HepG2 (cell line): ENCODE data around the gene CCDC122. TPM values are rescaled to one million over a fixed set of nuclear protein-coding genes. Genes with fewer than 3 reads are reported as not detected.
A peak's percentile ranks its signal among the peaks of the same experiment; 100 is the strongest.

Experiments used
- ARNT ChIP-seq: fragments of 450-650 bp; IDR thresholded peaks from 2 replicates; pipeline ENCODE4 v1.6.1; 2017
- CCDC6 ChIP-seq: sonication (generic); formaldehyde crosslinking; IDR thresholded peaks from 2 replicates; pipeline ENCODE4 v1.8.1; 2022; ENCODE audit warnings: mild to moderate bottlenecking, missing genetic modification reagents, moderate library complexity
- EED ChIP-seq: sonication (generic); formaldehyde crosslinking; IDR thresholded peaks from 2 replicates; pipeline ENCODE4 v1.5.0; 2020; ENCODE audit warnings: mild to moderate bottlenecking, missing genetic modification reagents
- JDP2 ChIP-seq: sonication (generic); formaldehyde crosslinking; IDR thresholded peaks from 2 replicates; pipeline ENCODE4 v1.8.1; 2022; ENCODE audit warnings: missing genetic modification reagents, borderline replicate concordance
- KDM5B ChIP-seq: sonication (generic); formaldehyde crosslinking; IDR thresholded peaks from 2 replicates; pipeline ENCODE4 v1.4.0; 2020; ENCODE audit warnings: missing genetic modification reagents, mild to moderate bottlenecking, borderline replicate concordance
- MAZ ChIP-seq, 2 experiments: sonication (generic) in 1 of 2; formaldehyde crosslinking in 1 of 2; IDR thresholded peaks; 2 replicates each; pipeline versions ENCODE4 v1.5.0 to v1.6.1; 2012 to 2020; ENCODE audit warnings: low read depth in 2 of 2, mild to moderate bottlenecking in 2 of 2, borderline replicate concordance in 1 of 2, improper control_type of control experiment in 1 of 2, low read length in 1 of 2, missing genetic modification reagents in 1 of 2, moderate library complexity in 1 of 2
- MEIS2 ChIP-seq: sonication (generic); formaldehyde crosslinking; IDR thresholded peaks from 2 replicates; pipeline ENCODE4 v1.9.0; 2021; ENCODE audit warnings: mild to moderate bottlenecking, missing genetic modification reagents
- ZBTB49 ChIP-seq: sonication (generic); formaldehyde crosslinking; IDR thresholded peaks from 2 replicates; pipeline ENCODE4 v1.4.0; 2020; ENCODE audit warnings: missing genetic modification reagents, borderline replicate concordance
- ZFP37 ChIP-seq: sonication (generic); formaldehyde crosslinking; IDR thresholded peaks from 2 replicates; pipeline ENCODE4 v1.4.0; 2020; ENCODE audit warnings: missing genetic modification reagents, borderline replicate concordance
- ZNF180 ChIP-seq: sonication (generic); formaldehyde crosslinking; IDR thresholded peaks from 2 replicates; pipeline ENCODE4 v1.4.0; 2020; ENCODE audit warnings: low read depth, missing genetic modification reagents, borderline replicate concordance
- ZNF251 ChIP-seq: sonication (generic); formaldehyde crosslinking; IDR thresholded peaks from 2 replicates; pipeline ENCODE4 v1.9.0; 2021; ENCODE audit warnings: mild to moderate bottlenecking, missing genetic modification reagents
- ZNF317 ChIP-seq: sonication (generic); formaldehyde crosslinking; IDR thresholded peaks from 2 replicates; pipeline ENCODE4 v1.5.0; 2020; ENCODE audit warnings: mild to moderate bottlenecking, missing genetic modification reagents
- ZNF574 ChIP-seq: sonication (generic); formaldehyde crosslinking; IDR thresholded peaks from 2 replicates; pipeline ENCODE4 v1.4.0; 2020; ENCODE audit warnings: missing genetic modification reagents
- ZNF678 ChIP-seq: sonication (generic); formaldehyde crosslinking; IDR thresholded peaks from 2 replicates; pipeline ENCODE4 v1.4.0; 2020; ENCODE audit warnings: mild to moderate bottlenecking, missing genetic modification reagents
- ZNF709 ChIP-seq: sonication (generic); formaldehyde crosslinking; IDR thresholded peaks from 2 replicates; pipeline ENCODE4 v1.5.0; 2020; ENCODE audit warnings: mild to moderate bottlenecking, missing genetic modification reagents
- ZNF746 ChIP-seq: sonication (generic); formaldehyde crosslinking; IDR thresholded peaks from 2 replicates; pipeline ENCODE4 v1.8.0; 2022; ENCODE audit warnings: mild to moderate bottlenecking, missing genetic modification reagents
- ZNF768 ChIP-seq: sonication (generic); formaldehyde crosslinking; IDR thresholded peaks from 2 replicates; pipeline ENCODE4 v1.4.0; 2020; ENCODE audit warnings: missing genetic modification reagents
- polyA plus RNA-seq, 8 experiments: library from polyadenylated mRNA; depleted of rRNA in 3 of 8; stranded (reverse) in 7 of 8; unstranded in 1 of 8; fragments of >200 nt; fragmentation: Illumina TruSeq in 4 of 8; extraction: Trizol in 4 of 8; gene quantifications; 2 replicates each; pipeline versions ENCODE4 v1.2.1 to v1.2.3, GENCODE V29; 2011 to 2016; ENCODE audit warnings: low read depth in 4 of 8, missing spikeins in 1 of 8, mixed read lengths in 1 of 8; ENCODE audit not compliant: insufficient read depth in 1 of 8
- total RNA-seq, 5 experiments: library from RNA; depleted of rRNA; stranded (reverse); fragments of >200 nt; fragmentation: Illumina TruSeq; extraction: Trizol; gene quantifications; 2 replicates each; pipeline ENCODE4 v1.2.3, GENCODE V29; 2016; ENCODE audit warnings: low read depth in 1 of 5
- TF ChIP-seq, protein P1 (sequence below): sonication (generic); formaldehyde crosslinking; IDR thresholded peaks from 2 replicates; pipeline ENCODE4 v1.9.0; 2022; ENCODE audit warnings: low read depth, missing genetic modification reagents
- TF ChIP-seq, protein P2 (sequence below): sonication (generic); formaldehyde crosslinking; IDR thresholded peaks from 2 replicates; pipeline ENCODE4 v1.4.0; 2020; ENCODE audit warnings: mild to moderate bottlenecking, missing genetic modification reagents
- TF ChIP-seq, protein P3 (sequence below): sonication (generic); formaldehyde crosslinking; IDR thresholded peaks from 2 replicates; pipeline ENCODE4 v1.8.0; 2023; ENCODE audit warnings: mild to moderate bottlenecking, missing genetic modification reagents

The CCDC122 gene
- total and polyA plus RNA-seq, 2 of the 13 experiments (the other 11 are each of a cell fraction or from before 2014, with no cell fraction given): 0.32 to 3.5 TPM

- no peak for TF ChIP-seq ZBTB49 (CRISPR knock-in tag)
- 0 out of 2 replicates have a peak, but pooled peaks have one; percentile 4 for TF ChIP-seq ZNF709 (CRISPR knock-in tag)
- TF ChIP-seq, protein P1, sequence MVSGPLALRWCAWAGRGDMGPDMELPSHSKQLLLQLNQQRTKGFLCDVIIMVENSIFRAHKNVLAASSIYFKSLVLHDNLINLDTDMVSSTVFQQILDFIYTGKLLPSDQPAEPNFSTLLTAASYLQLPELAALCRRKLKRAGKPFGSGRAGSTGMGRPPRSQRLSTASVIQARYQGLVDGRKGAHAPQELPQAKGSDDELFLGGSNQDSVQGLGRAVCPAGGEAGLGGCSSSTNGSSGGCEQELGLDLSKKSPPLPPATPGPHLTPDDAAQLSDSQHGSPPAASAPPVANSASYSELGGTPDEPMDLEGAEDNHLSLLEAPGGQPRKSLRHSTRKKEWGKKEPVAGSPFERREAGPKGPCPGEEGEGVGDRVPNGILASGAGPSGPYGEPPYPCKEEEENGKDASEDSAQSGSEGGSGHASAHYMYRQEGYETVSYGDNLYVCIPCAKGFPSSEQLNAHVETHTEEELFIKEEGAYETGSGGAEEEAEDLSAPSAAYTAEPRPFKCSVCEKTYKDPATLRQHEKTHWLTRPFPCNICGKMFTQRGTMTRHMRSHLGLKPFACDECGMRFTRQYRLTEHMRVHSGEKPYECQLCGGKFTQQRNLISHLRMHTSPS (CRISPR knock-in tag): 0 out of 2 replicates have a peak, but pooled peaks have one; percentile 4
- TF ChIP-seq, protein P2, sequence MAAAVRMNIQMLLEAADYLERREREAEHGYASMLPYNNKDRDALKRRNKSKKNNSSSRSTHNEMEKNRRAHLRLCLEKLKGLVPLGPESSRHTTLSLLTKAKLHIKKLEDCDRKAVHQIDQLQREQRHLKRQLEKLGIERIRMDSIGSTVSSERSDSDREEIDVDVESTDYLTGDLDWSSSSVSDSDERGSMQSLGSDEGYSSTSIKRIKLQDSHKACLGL (CRISPR knock-in tag): 0 out of 2 replicates have a peak, but pooled peaks have one; percentile 9
- TF ChIP-seq, protein P3, sequence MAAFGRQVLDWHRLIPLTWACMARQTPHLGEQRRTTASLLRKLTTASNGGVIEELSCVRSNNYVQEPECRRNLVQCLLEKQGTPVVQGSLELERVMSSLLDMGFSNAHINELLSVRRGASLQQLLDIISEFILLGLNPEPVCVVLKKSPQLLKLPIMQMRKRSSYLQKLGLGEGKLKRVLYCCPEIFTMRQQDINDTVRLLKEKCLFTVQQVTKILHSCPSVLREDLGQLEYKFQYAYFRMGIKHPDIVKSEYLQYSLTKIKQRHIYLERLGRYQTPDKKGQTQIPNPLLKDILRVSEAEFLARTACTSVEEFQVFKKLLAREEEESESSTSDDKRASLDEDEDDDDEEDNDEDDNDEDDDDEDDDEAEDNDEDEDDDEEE (CRISPR knock-in tag): peak; percentile 8; the same call in 1 of the 2 replicates
- TF ChIP-seq ARNT: no peak
- no peak for TF ChIP-seq EED (CRISPR knock-in tag)
- TF ChIP-seq JDP2 (CRISPR knock-in tag): no peak
- no peak for TF ChIP-seq ZNF768
- no peak for TF ChIP-seq ZNF574
- TF ChIP-seq ZFP37 (CRISPR knock-in tag): no peak
- peak; percentile 11; the same call in 1 of the 2 replicates for TF ChIP-seq MEIS2 (CRISPR knock-in tag)
- 0 out of 2 replicates have a peak, but pooled peaks have one; percentile 13 for TF ChIP-seq KDM5B (CRISPR knock-in tag)
- 0 out of 2 replicates have a peak, but pooled peaks have one; percentile 3 for TF ChIP-seq CCDC6 (CRISPR knock-in tag)
- no peak for TF ChIP-seq ZNF678 (CRISPR knock-in tag)
- TF ChIP-seq ZNF746 (CRISPR knock-in tag): peak; percentile 15; the same call in 1 of the 2 replicates
- no peak for TF ChIP-seq MAZ (IDR thresholded peaks at IDR 0.05; ENCODE audit: borderline replicate concordance, low read depth, low read length)
- TF ChIP-seq MAZ (CRISPR knock-in tag; IDR thresholded peaks at IDR 0.05; ENCODE audit: low read depth): 0 out of 2 replicates have a peak, but pooled peaks have one; percentile 20
- no peak for TF ChIP-seq ZNF180 (CRISPR knock-in tag)
- TF ChIP-seq ZNF317 (CRISPR knock-in tag): 0 out of 2 replicates have a peak, but pooled peaks have one; percentile 26
- TF ChIP-seq ZNF251: no peak
Measured at GRCh38 chr13:43879755-43880181, 228 bp upstream of the CCDC122 start, which contains the start of gene LACC1 (continued).
